Natural killer cell (primary cell): ENCODE measurements around the gene ARHGAP35. TPM values are rescaled to one million over a fixed set of nuclear protein-coding genes. Genes with fewer than 3 reads are reported as not detected.

Source experiments
- ATAC-seq, 3 donors: fragments of 150-1000 bp in 2 of 3; fragments of 200-7000 bp in 1 of 3; cut with Tn5 transposase; 1 replicate in 1 of 3; 2 replicates in 2 of 3; pipeline ENCODE4 v1.10.0; 2021; ENCODE audit warnings: mild to moderate bottlenecking in 2 of 3, moderate library complexity in 2 of 3
- DNase-seq, 2 donors: peaks; one replicate each; pipeline versions ENCODE4 v3.0.0 to v3.0.0-alpha.2; 2013 to 2021; ENCODE audit warnings: mixed read lengths in 1 of 2
- H3K27ac ChIP-seq: one replicate; pipeline ENCODE4 v1.5.1; 2013; ENCODE audit warnings: mild to moderate bottlenecking, low read length
- H3K27me3 ChIP-seq: one replicate; pipeline ENCODE4 v1.6.1; 2013; ENCODE audit warnings: low read length; ENCODE audit not compliant: control insufficient read depth, insufficient read depth
- H3K36me3 ChIP-seq: one replicate; pipeline ENCODE4 v1.6.1; 2013; ENCODE audit warnings: low read length; ENCODE audit not compliant: control insufficient read depth, insufficient read depth
- H3K4me1 ChIP-seq: one replicate; pipeline ENCODE4 v1.6.1; 2013; ENCODE audit warnings: low read length; ENCODE audit not compliant: control insufficient read depth, insufficient read depth
- H3K4me3 ChIP-seq: one replicate; pipeline ENCODE4 v1.5.1; 2013; ENCODE audit warnings: low read length
- H3K9me3 ChIP-seq: one replicate; pipeline ENCODE4 v1.6.1; 2013; ENCODE audit warnings: low read length; ENCODE audit not compliant: control insufficient read depth, insufficient read depth
- H3K27ac Mint-ChIP-seq, 2 donors: one replicate each; pipeline ENCODE4 v1.8.0; 2022; ENCODE audit warnings: mild to moderate bottlenecking in 2 of 2, mixed read lengths in 2 of 2, moderate library complexity in 1 of 2
- H3K27me3 Mint-ChIP-seq, 2 donors: one replicate each; pipeline ENCODE4 v1.8.0; 2022; ENCODE audit warnings: low read depth in 2 of 2, mixed read lengths in 2 of 2
- H3K36me3 Mint-ChIP-seq: one replicate; pipeline ENCODE4 v1.8.0; 2022; ENCODE audit warnings: mixed read lengths
- H3K4me1 Mint-ChIP-seq, 2 donors: one replicate each; pipeline ENCODE4 v1.8.0; 2022; ENCODE audit warnings: mixed read lengths in 2 of 2
- H3K4me3 Mint-ChIP-seq: one replicate; pipeline ENCODE4 v1.8.0; 2022; ENCODE audit warnings: mild to moderate bottlenecking, moderate library complexity, mixed read lengths
- H3K9me3 Mint-ChIP-seq, 2 donors: one replicate each; pipeline ENCODE4 v1.8.0; 2022; ENCODE audit warnings: mixed read lengths in 2 of 2
- WGBS: methylation state at CpG from one replicate; pipeline ENCODE4 v1.1.7; 2013; ENCODE audit warnings: missing lambda C conversion rate; ENCODE audit not compliant: insufficient coverage; 5-methylcytosine and 5-hydroxymethylcytosine counted together
- intact Hi-C: fragments of 100-400 bp; cut with micrococcal nuclease; formaldehyde crosslinking; loops from one replicate; pipeline ENCODE4 v1.14.2; 2022
- total RNA-seq, 4 donors: library from RNA; stranded (reverse); fragments of 120-200 nt in 1 of 4; gene quantifications; one replicate each; pipeline versions ENCODE4 v1.2.3 to v1.2.4, GENCODE V29; 2013 to 2022
- TF ChIP-seq, protein P1 (sequence below): fragments of 200-600 bp; IDR thresholded peaks from one replicate; pipeline ENCODE4 v1.8.0; 2022; ENCODE audit warnings: antibody characterized with exemption

The ARHGAP35 gene
- total RNA-seq, 3 donors from 2014 or later (not counting 1 experiment from before 2014, with no cell fraction given), result 40.2 to 66.2 (median 48.5) TPM

- Mint-ChIP-seq H3K27ac (peak overlapping the region; percentile 31 to 70), H3K4me1 (peaks cover 56 to 57% of the 10 kb centered on the region in 2 donors), H3K36me3 (no peaks in the 10 kb centered on the region), H3K27me3 (no peaks in the 10 kb centered on the region), H3K4me3 (no peak overlapping the region), H3K9me3 (no peaks in the 10 kb centered on the region)
- intact Hi-C loops, result no loop called here
- H3K27me3 ChIP-seq, result no peaks in the 10 kb centered on the region
- no peaks in the 10 kb centered on the region for H3K4me1 ChIP-seq
- DNase-seq (no peak), ATAC-seq (no peak)
- H3K27ac ChIP-seq, result no peak overlapping the region
- TF ChIP-seq, protein P1, sequence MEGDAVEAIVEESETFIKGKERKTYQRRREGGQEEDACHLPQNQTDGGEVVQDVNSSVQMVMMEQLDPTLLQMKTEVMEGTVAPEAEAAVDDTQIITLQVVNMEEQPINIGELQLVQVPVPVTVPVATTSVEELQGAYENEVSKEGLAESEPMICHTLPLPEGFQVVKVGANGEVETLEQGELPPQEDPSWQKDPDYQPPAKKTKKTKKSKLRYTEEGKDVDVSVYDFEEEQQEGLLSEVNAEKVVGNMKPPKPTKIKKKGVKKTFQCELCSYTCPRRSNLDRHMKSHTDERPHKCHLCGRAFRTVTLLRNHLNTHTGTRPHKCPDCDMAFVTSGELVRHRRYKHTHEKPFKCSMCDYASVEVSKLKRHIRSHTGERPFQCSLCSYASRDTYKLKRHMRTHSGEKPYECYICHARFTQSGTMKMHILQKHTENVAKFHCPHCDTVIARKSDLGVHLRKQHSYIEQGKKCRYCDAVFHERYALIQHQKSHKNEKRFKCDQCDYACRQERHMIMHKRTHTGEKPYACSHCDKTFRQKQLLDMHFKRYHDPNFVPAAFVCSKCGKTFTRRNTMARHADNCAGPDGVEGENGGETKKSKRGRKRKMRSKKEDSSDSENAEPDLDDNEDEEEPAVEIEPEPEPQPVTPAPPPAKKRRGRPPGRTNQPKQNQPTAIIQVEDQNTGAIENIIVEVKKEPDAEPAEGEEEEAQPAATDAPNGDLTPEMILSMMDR, result no peak
- H3K9me3 ChIP-seq, result no peaks in the 10 kb centered on the region
- no peaks in the 10 kb centered on the region for H3K36me3 ChIP-seq
- no peak overlapping the region for H3K4me3 ChIP-seq
- WGBS, result 94% methylated on average over 16 of the region's 16 CpGs
Observed at GRCh38 chr19:46904114-46905060, 43.6 kb downstream of the ARHGAP35 start.

GRCh38 chr19:46906221-46906620 lies 45.4 kb downstream of the ARHGAP35 start:
- H3K27ac ChIP-seq, result no peak overlapping the region
- intact Hi-C loops, result no loop called here
- ATAC-seq, result no peak
- no peaks in the 10 kb centered on the region for H3K27me3 ChIP-seq
- TF ChIP-seq, protein P1, result no peak
- H3K36me3 ChIP-seq, result no peaks in the 10 kb centered on the region
- Mint-ChIP-seq H3K27me3 (no peaks in the 10 kb centered on the region), H3K4me3 (no peak overlapping the region), H3K9me3 (no peaks in the 10 kb centered on the region), H3K36me3 (no peaks in the 10 kb centered on the region), H3K4me1 (peaks cover 59% of the 10 kb centered on the region in 2 donors), H3K27ac (peak overlapping the region in 1 of 2 donors; percentile 26)
- no peaks in the 10 kb centered on the region for H3K9me3 ChIP-seq
- H3K4me3 ChIP-seq, result no peak overlapping the region
- H3K4me1 ChIP-seq, result peaks cover 6% of the 10 kb centered on the region
- no peak for DNase-seq
- 100% methylated on average over 1 of the region's 2 CpGs for WGBS

DNA sequence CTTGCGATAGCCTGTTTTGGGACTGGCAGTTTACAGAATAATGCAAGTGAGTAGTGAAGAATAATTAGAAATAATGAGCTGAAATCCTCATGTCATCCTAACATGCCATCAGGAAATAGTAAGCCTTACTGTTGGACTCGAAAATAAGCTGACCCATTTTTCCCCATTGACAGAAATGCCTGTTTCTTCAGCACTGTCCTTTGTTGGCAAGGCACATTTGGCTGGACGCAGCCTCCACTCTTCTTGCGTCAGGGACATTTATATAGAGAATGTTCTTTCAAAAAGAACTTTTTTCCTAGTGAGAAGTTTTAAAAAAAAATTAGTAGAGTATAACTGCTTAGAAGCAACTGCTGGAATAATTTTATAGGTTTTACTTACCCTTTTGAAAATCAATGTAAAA lies 47.1 kb downstream of the ARHGAP35 start:
- intact Hi-C loops, result no loop called here
- Histone ChIP-seq H3K9me3 (no peaks in the 10 kb centered on the region), H3K36me3 (no peaks in the 10 kb centered on the region), H3K4me1 (peaks cover 6% of the 10 kb centered on the region), H3K27ac (no peak overlapping the region), H3K27me3 (no peaks in the 10 kb centered on the region), H3K4me3 (no peak overlapping the region)
- H3K27ac Mint-ChIP-seq, result no peak overlapping the region
- DNase-seq (no peak), ATAC-seq (no peak)
- H3K4me3 Mint-ChIP-seq, result no peak overlapping the region
- no peaks in the 10 kb centered on the region for H3K27me3 Mint-ChIP-seq
- TF ChIP-seq, protein P1, result no peak
- H3K4me1 Mint-ChIP-seq, result peaks cover 50 to 51% of the 10 kb centered on the region in 2 donors
- no peaks in the 10 kb centered on the region for H3K36me3 Mint-ChIP-seq
- H3K9me3 Mint-ChIP-seq, result no peaks in the 10 kb centered on the region
- 92% methylated on average over 3 of the region's 4 CpGs for WGBS
